Measurements from ENCODE around the gene SLC7A6. TPM values are rescaled to one million over a fixed set of nuclear protein-coding genes. Genes with fewer than 3 reads are reported as not detected.

Gene SLC7A6
- total RNA-seq, 1 donor from 2014 or later: 44.2 TPM

DNA sequence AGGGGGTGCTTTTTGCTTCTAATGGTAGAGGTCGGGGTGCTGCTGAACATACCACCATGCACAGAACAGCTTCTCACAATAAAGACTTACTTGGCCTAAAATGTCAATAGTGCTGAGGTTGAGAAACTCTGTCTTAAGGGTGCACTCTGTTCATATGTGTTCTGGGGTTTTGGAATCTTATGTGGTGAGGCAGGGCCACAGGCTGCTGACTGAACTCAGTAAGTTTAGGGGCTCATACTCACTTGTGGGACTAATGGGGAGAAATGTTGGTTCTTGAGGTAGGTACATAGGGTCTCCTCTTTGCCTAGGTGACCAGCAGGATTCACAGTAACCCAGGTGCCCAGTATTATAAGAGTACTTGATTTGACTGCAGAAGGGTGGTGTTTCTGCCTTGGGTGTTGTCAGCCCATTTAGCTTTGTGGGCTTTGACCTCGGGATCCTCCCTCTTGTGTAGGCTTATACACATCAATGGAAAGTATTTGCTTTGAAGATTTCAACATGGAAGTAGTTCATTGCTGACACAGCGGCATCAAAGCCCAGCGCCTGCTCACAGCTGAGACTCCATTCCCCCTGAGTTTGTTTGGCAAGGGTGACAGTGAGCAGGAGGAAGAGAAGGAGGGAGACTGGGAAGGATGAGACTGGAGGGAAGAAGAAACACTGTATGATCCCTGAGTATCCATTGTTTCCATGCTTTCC, 17.2 kb downstream of the SLC7A6 start:
- Histone ChIP-seq H3K4me3 (no peak overlapping the region), H3K36me3 (peaks cover 19% of the 10 kb centered on the region), H3K27ac (replicated peaks) (peak overlapping the region; percentile 87), H3K4me1 (peaks cover 97% of the 10 kb centered on the region), H3K9me3 (replicated peaks) (no peaks in the 10 kb centered on the region), H3K27me3 (ENCODE audit: low read depth) (no peaks in the 10 kb centered on the region)
- no peak for TF ChIP-seq CTCF (IDR thresholded peaks at IDR 0.05; ENCODE audit: borderline replicate concordance)
- intact Hi-C loops (cut with micrococcal nuclease): no loop called here
- DNase-seq: no peak

DNA sequence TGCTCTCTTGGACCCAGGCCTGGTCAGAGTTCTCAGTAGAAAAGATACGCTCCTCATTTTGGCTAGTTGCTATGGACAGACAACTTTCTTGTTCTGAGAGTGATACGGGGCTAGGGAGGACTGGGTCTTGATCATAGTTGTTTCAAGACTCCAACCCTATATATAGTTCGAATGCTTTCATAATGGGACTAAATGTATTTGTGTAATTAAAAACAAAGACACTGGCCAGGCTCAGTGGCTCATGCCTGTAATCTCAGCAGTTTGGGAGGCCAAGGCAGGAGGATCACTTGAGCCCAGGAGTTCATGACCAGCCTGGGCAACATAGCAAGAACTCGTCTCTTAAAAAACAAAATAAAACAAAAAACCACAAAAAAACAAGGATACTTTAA, 17.7 kb downstream of the SLC7A6 start:
- intact Hi-C loops (cut with micrococcal nuclease): no loop called here
- TF ChIP-seq CTCF (IDR thresholded peaks at IDR 0.05; ENCODE audit: borderline replicate concordance): no peak
- Histone ChIP-seq H3K27ac (replicated peaks) (peak overlapping the region; percentile 87), H3K27me3 (ENCODE audit: low read depth) (no peaks in the 10 kb centered on the region), H3K4me3 (no peak overlapping the region), H3K4me1 (peaks cover 97% of the 10 kb centered on the region), H3K9me3 (replicated peaks) (no peaks in the 10 kb centered on the region), H3K36me3 (peaks cover 19% of the 10 kb centered on the region)
- DNase-seq: no peak

GRCh38 chr16:68283346-68283745, 19.0 kb downstream of the SLC7A6 start:
- peak overlapping the region; percentile 30 for H3K4me3 ChIP-seq

DNA sequence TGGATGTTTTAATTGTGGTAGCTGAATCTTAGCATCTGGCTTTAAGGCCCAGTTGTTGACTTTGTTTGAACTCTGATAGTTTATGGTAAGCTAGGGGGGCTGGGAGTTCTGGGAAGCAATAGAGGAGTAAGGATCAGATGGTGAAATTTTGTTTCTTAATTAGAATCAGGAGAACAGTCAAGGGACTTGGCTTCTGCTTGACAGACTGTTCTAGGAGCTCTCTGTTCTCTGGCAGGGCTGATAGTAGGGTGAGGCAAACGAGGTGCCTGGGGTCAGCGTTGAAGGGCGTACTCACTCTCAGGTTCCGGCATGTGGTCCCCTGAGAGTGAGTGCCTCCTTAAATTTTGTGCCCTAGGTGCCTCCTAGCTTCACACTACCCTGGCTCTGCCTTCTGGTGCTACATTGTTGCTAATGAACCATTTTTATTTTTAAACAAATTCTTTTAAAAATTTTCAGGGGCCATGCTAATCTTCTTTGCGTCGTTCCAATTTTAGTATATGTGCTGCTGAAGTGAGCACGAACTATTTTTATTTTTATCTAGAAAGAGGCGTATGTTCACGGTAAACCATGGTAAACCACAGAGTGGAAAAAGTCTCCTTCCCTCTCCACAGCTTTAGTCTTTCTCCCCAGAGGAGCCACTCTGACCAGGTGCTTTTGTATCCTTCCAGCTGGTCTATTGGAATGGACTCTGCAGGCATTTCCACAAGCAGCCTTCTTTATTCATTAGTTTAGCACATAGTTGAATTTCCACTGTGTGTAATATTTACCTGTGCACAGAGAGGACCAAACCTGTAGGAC, 19.7 kb downstream of the SLC7A6 start:
- peak; percentile 33 for DNase-seq
- H3K27me3 ChIP-seq (ENCODE audit: low read depth): no peaks in the 10 kb centered on the region
- peaks cover 100% of the 10 kb centered on the region for H3K4me1 ChIP-seq
- intact Hi-C loops (cut with micrococcal nuclease): no loop called here
- peak overlapping the region; percentile 87 for H3K27ac ChIP-seq (replicated peaks)
- H3K36me3 ChIP-seq: peaks cover 19% of the 10 kb centered on the region
- peak overlapping the region; percentile 30 for H3K4me3 ChIP-seq
- no peak for TF ChIP-seq CTCF (IDR thresholded peaks at IDR 0.05; ENCODE audit: borderline replicate concordance)
- no peaks in the 10 kb centered on the region for H3K9me3 ChIP-seq (replicated peaks)

More at GRCh38 chr16:68283346-68283745, 19.0 kb downstream of the SLC7A6 start:
- Histone ChIP-seq H3K27ac (replicated peaks) (peak overlapping the region; percentile 87), H3K4me1 (peaks cover 98% of the 10 kb centered on the region), H3K27me3 (ENCODE audit: low read depth) (no peaks in the 10 kb centered on the region), H3K36me3 (peaks cover 19% of the 10 kb centered on the region), H3K9me3 (replicated peaks) (no peaks in the 10 kb centered on the region)
- DNase-seq: no peak
- no peak for TF ChIP-seq CTCF (IDR thresholded peaks at IDR 0.05; ENCODE audit: borderline replicate concordance)
- intact Hi-C loops (cut with micrococcal nuclease): no loop called here

DNA sequence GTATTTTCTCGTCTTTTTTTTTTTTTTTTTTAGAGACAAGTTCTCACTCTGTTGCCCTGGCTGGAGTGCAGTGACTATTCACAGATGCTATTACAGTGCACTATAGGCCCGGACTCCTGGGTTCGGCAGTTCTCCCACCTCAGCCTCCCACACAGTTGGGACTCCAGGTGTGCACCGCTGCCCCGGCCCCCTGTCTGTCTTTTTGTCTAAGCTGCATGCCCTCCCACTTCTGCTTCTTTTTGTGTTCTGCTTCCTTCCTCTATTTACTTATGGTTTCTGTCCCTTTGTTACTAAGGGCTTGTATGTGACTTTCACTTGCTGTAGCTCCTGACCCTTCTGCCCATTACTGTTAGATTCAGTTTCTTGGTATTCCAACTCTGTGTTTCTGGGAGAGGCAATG, 20.5 kb downstream of the SLC7A6 start:
- intact Hi-C loops (cut with micrococcal nuclease): no loop called here

More for the DNA sequence above, 20.5 kb downstream of the SLC7A6 start:
- Histone ChIP-seq H3K27ac (replicated peaks) (peak overlapping the region; percentile 87), H3K9me3 (replicated peaks) (no peaks in the 10 kb centered on the region), H3K27me3 (ENCODE audit: low read depth) (no peaks in the 10 kb centered on the region), H3K36me3 (peaks cover 14% of the 10 kb centered on the region), H3K4me3 (peak overlapping the region; percentile 30), H3K4me1 (peaks cover 100% of the 10 kb centered on the region)
- no peak for TF ChIP-seq CTCF (IDR thresholded peaks at IDR 0.05; ENCODE audit: borderline replicate concordance)
- DNase-seq: no peak
